NT2/D1 (cell line): ENCODE measurements around the gene P2RY14.

ENCODE experiments used
- YY1 ChIP-seq: IDR thresholded peaks from 2 replicates; pipeline ENCODE4 v1.6.1; 2011; ENCODE audit not compliant: insufficient read length, insufficient read depth
- ZNF274 ChIP-seq: IDR thresholded peaks from 2 replicates; pipeline ENCODE4 v1.6.1; 2011; ENCODE audit warnings: mild to moderate bottlenecking, low read depth, low read length

DNA sequence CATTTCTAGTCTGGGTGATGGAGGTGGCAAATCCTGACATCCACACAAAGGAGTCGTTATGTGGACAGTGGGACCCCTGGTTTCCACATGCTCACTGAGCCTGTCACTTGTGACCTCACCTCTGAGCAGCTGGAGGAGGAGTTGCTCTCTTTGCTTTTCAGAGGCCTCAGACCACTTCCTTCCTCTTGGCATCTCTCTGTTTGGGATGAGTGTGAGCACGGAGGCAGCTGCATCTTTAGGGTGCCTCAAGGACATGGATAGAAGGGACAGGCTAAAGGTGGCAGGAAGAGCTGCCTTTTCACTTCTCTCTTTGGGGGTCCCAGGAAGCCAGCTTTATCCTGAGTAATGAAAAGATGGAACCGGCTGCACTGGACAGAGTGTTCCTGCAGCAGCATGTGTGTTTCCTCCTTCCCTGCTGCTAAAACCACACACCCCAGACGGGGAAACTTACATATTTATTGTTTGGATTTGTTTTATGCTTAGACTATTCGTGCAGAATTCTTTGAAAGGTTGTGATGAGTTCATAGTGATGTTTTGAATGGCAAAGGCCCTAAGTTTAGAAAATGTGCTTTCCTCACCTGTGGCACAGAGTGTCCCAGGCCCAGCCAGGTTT lies 107.1 kb downstream of the P2RY14 start:
- TF ChIP-seq YY1 (no peak), ZNF274 (no peak)
